Measurements from ENCODE around the gene ABCF2. TPM values are rescaled to one million over a fixed set of nuclear protein-coding genes. Genes with fewer than 3 reads are reported as not detected.

The ABCF2 gene
- total and polyA plus RNA-seq, 2 of the 13 experiments (the other 11 are each of a cell fraction or from before 2014, with no cell fraction given), result 16.3 to 42.5 TPM

- in situ Hi-C loops (cut with HindIII; ENCODE audit: extremely low pct_ligation_motif_present, low pct_unique_long_range_greater_than_20kb) (no loop called here), intact Hi-C loops (cut with micrococcal nuclease; ENCODE audit: unreplicated experiment) (no loop called here)
- Histone ChIP-seq H3K27me3 (ENCODE audit: control insufficient read depth in 1 of 2, insufficient read depth in 2 of 2, low read length in 2 of 2) (no peaks in the 10 kb centered on the region; a peak in 1 of 5 replicates), H3K27ac (ENCODE audit: extremely low read length, insufficient read depth, low read length) (peak overlapping the region; percentile 72), H3K9ac (ENCODE audit: insufficient read depth, low read depth, low read length) (peak overlapping the region; percentile 71), H3K4me1 (ENCODE audit: insufficient read depth, low read length) (peaks cover 33% of the 10 kb centered on the region), H3K79me2 (ENCODE audit: insufficient read depth, low read length) (peaks cover 23% of the 10 kb centered on the region), H2AFZ (ENCODE audit: low read length) (no peak overlapping the region), H4K20me1 (ENCODE audit: insufficient read depth, low read length) (no peaks in the 10 kb centered on the region; the same call in 1 of the 2 replicates), H3K36me3 (replicated peaks in 1 of 2; ENCODE audit: control insufficient read depth in 1 of 2, insufficient read depth in 2 of 2, low read length in 2 of 2) (peaks cover 10 to 18% of the 10 kb centered on the region in 2 experiments; a peak in 4 of 5 replicates), H3K4me2 (ENCODE audit: low read depth, low read length) (peak overlapping the region; percentile 85), H3K9me3 (ENCODE audit: low read length) (no peaks in the 10 kb centered on the region), H3K4me3 (replicated peaks in 1 of 3; ENCODE audit: insufficient read depth in 1 of 3, low read depth in 2 of 3, low read length in 3 of 3) (peak overlapping the region; percentile 76 to 91 (median 86))
- POLR2A ChIA-PET, result interaction anchor here (1.1 to 1.6 kb wide), 4 partner anchors 19 to 1603 kb away, joined by 4 to 9 read pairs (median 6); partner anchors contain the start of gene FASTK
- FAIRE-seq (no peak), DNase-seq (ENCODE audit: low spot score) (no peak), ATAC-seq (no peak)
- WGBS (ENCODE audit: low lambda C conversion rate), result 26% methylated on average over 10 of the region's 10 CpGs
- no TSS peak for BruUV-seq (replicated peaks)
- CTCF ChIA-PET (ENCODE audit: low intra/inter-chr PET ratio, low total read pairs), result interaction anchor here (1.0 kb wide), 1 partner anchor 17 kb away, joined by 4 read pairs; no protein-coding TSS in a partner anchor
- TF ChIP-seq CAMTA2 (CRISPR knock-in tag; IDR thresholded peaks at IDR 0.05; ENCODE audit: borderline replicate concordance), result no peak
- no peak for TF ChIP-seq PRMT3 (CRISPR knock-in tag; IDR thresholded peaks at IDR 0.05; ENCODE audit: borderline replicate concordance, low read depth)
- TF ChIP-seq TCF7 (IDR thresholded peaks at IDR 0.05; ENCODE audit: low read depth), result no peak
- 0 out of 2 replicates have a peak, but pooled peaks have one; percentile 20 for TF ChIP-seq SP5 (CRISPR knock-in tag; IDR thresholded peaks at IDR 0.05; ENCODE audit: borderline replicate concordance, low read depth)
- TF ChIP-seq TOPORS (CRISPR knock-in tag; IDR thresholded peaks at IDR 0.05), result no peak
- no peak for TF ChIP-seq JUNB (CRISPR knock-in tag; IDR thresholded peaks at IDR 0.05; ENCODE audit: borderline replicate concordance)
- no peak for TF ChIP-seq ZFX (CRISPR knock-in tag; IDR thresholded peaks at IDR 0.05; ENCODE audit: low read depth)
- no peak for TF ChIP-seq KLF11 (CRISPR knock-in tag; IDR thresholded peaks at IDR 0.05)
- no peak for TF ChIP-seq NBN (conservative IDR thresholded peaks at IDR 0.05)
- TF ChIP-seq YY1 (IDR thresholded peaks at IDR 0.05; ENCODE audit: insufficient read depth, insufficient replicate concordance, low read depth, low read length), result no peak
- no peak for TF ChIP-seq ZNF577 (CRISPR knock-in tag; IDR thresholded peaks at IDR 0.05; ENCODE audit: borderline replicate concordance, low read depth)
- peak; percentile 83 for TF ChIP-seq TBX2 (CRISPR knock-in tag; IDR thresholded peaks at IDR 0.05; ENCODE audit: borderline replicate concordance)
- TF ChIP-seq STAT6 (CRISPR knock-in tag; IDR thresholded peaks at IDR 0.05; ENCODE audit: borderline replicate concordance), result no peak
- TF ChIP-seq MEIS2 (CRISPR knock-in tag; IDR thresholded peaks at IDR 0.05), result no peak
- no peak for TF ChIP-seq ZNF136 (CRISPR knock-in tag; IDR thresholded peaks at IDR 0.05; ENCODE audit: low read depth)
- no peak for TF ChIP-seq SNRNP70 (IDR thresholded peaks at IDR 0.05; ENCODE audit: low read depth, low read length)
- TF ChIP-seq ZBTB1 (CRISPR knock-in tag; IDR thresholded peaks at IDR 0.05; ENCODE audit: borderline replicate concordance), result no peak
- TF ChIP-seq ZNF720 (CRISPR knock-in tag; IDR thresholded peaks at IDR 0.05), result no peak
- TF ChIP-seq CHD4 (IDR thresholded peaks at IDR 0.05; ENCODE audit: borderline replicate concordance, low read length), result no peak
- no peak for TF ChIP-seq FOXA1 (IDR thresholded peaks at IDR 0.05)
- peak; percentile 62 for TF ChIP-seq FOXA1 (CRISPR knock-in tag; IDR thresholded peaks at IDR 0.05)
These were observed 1.2 kb upstream of the ABCF2 start for GRCh38 chr7:151228024-151228866.
